OCI-LY3 (cell line): ENCODE results near the gene WWOX.

Experiments
- EZH2phosphoT487 ChIP-seq: fragments of 200-600 bp; shearing (Covaris generic); IDR thresholded peaks from 2 replicates; pipeline ENCODE4 v1.6.1; 2018; ENCODE audit warnings: antibody characterized with exemption, mixed run types, low read depth
- TF ChIP-seq, protein P1 (sequence below): fragments of 200-600, 300-600 bp; sonication (generic); IDR thresholded peaks from 2 replicates; pipeline ENCODE4 v1.5.1; 2014; ENCODE audit warnings: antibody characterized with exemption, low read length, low read depth

- TF ChIP-seq, protein P1, sequence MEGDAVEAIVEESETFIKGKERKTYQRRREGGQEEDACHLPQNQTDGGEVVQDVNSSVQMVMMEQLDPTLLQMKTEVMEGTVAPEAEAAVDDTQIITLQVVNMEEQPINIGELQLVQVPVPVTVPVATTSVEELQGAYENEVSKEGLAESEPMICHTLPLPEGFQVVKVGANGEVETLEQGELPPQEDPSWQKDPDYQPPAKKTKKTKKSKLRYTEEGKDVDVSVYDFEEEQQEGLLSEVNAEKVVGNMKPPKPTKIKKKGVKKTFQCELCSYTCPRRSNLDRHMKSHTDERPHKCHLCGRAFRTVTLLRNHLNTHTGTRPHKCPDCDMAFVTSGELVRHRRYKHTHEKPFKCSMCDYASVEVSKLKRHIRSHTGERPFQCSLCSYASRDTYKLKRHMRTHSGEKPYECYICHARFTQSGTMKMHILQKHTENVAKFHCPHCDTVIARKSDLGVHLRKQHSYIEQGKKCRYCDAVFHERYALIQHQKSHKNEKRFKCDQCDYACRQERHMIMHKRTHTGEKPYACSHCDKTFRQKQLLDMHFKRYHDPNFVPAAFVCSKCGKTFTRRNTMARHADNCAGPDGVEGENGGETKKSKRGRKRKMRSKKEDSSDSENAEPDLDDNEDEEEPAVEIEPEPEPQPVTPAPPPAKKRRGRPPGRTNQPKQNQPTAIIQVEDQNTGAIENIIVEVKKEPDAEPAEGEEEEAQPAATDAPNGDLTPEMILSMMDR: no peak
- no peak for TF ChIP-seq EZH2phosphoT487
Observed at GRCh38 chr16:78326731-78327130, 227.3 kb downstream of the WWOX start.
